Right lobe of liver (tissue), 6 donors: Measurements from ENCODE around the gene CDC25C. TPM values are rescaled to one million over a fixed set of nuclear protein-coding genes. Genes with fewer than 3 reads are reported as not detected.

Experiments
- ATAC-seq, 4 donors: fragments of 200-7000 bp; cut with Tn5 transposase; one replicate each; pipeline ENCODE4 v1.9.1; 2020; ENCODE audit warnings: mild to moderate bottlenecking in 4 of 4, moderate library complexity in 4 of 4
- DNase-seq, 3 donors: peaks; one replicate each; pipeline ENCODE4 v3.0.0-alpha.2; 2020
- H3K27ac ChIP-seq, 3 donors: fragments of 200-600 bp; one replicate each; pipeline ENCODE4 v1.8.0; 2022
- H3K27me3 ChIP-seq, 2 donors: fragments of 200-600 bp; one replicate each; pipeline ENCODE4 v1.8.0; 2022
- H3K36me3 ChIP-seq, 4 donors: fragments of 200-600 bp; sonication (generic) in 1 of 4; one replicate each; pipeline versions ENCODE4 v1.5.1 to v1.8.0; 2017 to 2022; ENCODE audit warnings: control low read depth in 1 of 4
- H3K4me1 ChIP-seq, 4 donors: fragments of 200-600 bp; sonication (generic) in 1 of 4; one replicate each; pipeline versions ENCODE4 v1.5.1 to v1.8.0; 2017 to 2022; ENCODE audit warnings: control low read depth in 1 of 4
- H3K4me3 ChIP-seq, 3 donors: fragments of 200-600 bp; one replicate each; pipeline ENCODE4 v1.8.0; 2022
- H3K9me3 ChIP-seq, 4 donors: fragments of 200-600 bp; sonication (generic) in 1 of 4; one replicate each; pipeline versions ENCODE4 v1.5.1 to v1.8.0; 2017 to 2022; ENCODE audit warnings: control low read depth in 1 of 4
- POLR2A ChIP-seq: fragments of 450-650 bp; IDR thresholded peaks from one replicate; pipeline ENCODE4 v1.6.1; 2017; ENCODE audit warnings: antibody characterized with exemption, mild to moderate bottlenecking
- WGBS: methylation state at CpG from one replicate; pipeline ENCODE4 v1.1.6; 2018; ENCODE audit warnings: low coverage, low lambda C conversion rate; ENCODE audit not compliant: insufficient coverage; ENCODE audit errors: missing lambda C conversion rate; 5-methylcytosine and 5-hydroxymethylcytosine counted together
- intact Hi-C, 2 donors: fragments of 100-400 bp; cut with DNase I; formaldehyde crosslinking; loops; one replicate each; pipeline versions ENCODE4 v1.11.2 to v1.14.1; 2022
- total RNA-seq, 6 experiments: library from RNA; depleted of rRNA in 2 of 6; stranded (reverse); fragments of >200 nt in 2 of 6; fragmentation: NEBNext Ultra II Directional in 3 of 6; extraction: Animal tissue kit (Norgen Biotek cat#: 25700) in 3 of 6; gene quantifications; one replicate each; pipeline versions ENCODE4 v1.1.0 to v1.2.4, GENCODE V29; 2016 to 2023
- TF ChIP-seq, protein P1 (sequence below), 4 donors: fragments of 200-600 bp in 3 of 4; fragments of 450-650 bp in 1 of 4; IDR thresholded peaks; one replicate each; pipeline versions ENCODE4 v1.5.1 to v1.8.0; 2016 to 2022; ENCODE audit warnings: antibody characterized with exemption in 4 of 4, mild to moderate bottlenecking in 2 of 4
- donor health status: DM: no; HTN: yes; CAD: no.
- donor health status: DM: no; HTN: no; CAD: no.
- donor health status: DM: no; HTN: no; CAD: no.
- donor health status: DM: no; HTN: yes; CAD: no.
- donor health status: DM: no; HTN: yes; CAD: no.

CDC25C gene
- total RNA-seq, 6 experiments from 2014 or later, result 0.18 to 0.43 (median 0.24) TPM; not detected in 3

DNA sequence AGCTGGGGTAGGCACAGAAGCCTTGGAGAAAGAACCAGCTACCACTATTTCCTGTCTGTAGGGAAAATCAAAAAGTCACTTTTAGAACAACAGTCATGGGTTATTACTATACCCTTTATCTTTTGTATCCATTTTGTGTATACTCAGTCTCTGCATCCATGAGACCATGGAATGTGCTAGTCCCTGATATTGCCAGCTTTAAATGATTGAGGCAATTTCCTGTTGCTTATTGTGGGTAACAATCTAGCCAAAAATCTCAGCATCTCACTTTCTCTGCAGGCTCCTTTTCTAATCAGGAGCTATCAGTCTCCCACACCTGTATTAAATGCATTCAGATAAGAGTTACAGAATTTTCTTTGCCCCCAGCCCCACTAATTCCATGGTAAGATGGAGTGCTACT, 19.9 kb upstream of the CDC25C start:
- no peak overlapping the region for H3K4me3 ChIP-seq
- TF ChIP-seq, protein P1, sequence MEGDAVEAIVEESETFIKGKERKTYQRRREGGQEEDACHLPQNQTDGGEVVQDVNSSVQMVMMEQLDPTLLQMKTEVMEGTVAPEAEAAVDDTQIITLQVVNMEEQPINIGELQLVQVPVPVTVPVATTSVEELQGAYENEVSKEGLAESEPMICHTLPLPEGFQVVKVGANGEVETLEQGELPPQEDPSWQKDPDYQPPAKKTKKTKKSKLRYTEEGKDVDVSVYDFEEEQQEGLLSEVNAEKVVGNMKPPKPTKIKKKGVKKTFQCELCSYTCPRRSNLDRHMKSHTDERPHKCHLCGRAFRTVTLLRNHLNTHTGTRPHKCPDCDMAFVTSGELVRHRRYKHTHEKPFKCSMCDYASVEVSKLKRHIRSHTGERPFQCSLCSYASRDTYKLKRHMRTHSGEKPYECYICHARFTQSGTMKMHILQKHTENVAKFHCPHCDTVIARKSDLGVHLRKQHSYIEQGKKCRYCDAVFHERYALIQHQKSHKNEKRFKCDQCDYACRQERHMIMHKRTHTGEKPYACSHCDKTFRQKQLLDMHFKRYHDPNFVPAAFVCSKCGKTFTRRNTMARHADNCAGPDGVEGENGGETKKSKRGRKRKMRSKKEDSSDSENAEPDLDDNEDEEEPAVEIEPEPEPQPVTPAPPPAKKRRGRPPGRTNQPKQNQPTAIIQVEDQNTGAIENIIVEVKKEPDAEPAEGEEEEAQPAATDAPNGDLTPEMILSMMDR (IDR thresholded peaks at IDR 0.05), result no peak
- no peak for TF ChIP-seq POLR2A
- H3K27ac ChIP-seq, result no peak overlapping the region
- no peak for ATAC-seq
- H3K9me3 ChIP-seq, result no peaks in the 10 kb centered on the region
- peaks cover 0 to 20% (median 4%) of the 10 kb centered on the region in 4 donors for H3K4me1 ChIP-seq
- H3K36me3 ChIP-seq, result peaks cover 0 to 9% (median 4%) of the 10 kb centered on the region in 4 donors
- intact Hi-C loops, result no loop called here
- no peaks in the 10 kb centered on the region for H3K27me3 ChIP-seq
- DNase-seq, result no peak

DNA sequence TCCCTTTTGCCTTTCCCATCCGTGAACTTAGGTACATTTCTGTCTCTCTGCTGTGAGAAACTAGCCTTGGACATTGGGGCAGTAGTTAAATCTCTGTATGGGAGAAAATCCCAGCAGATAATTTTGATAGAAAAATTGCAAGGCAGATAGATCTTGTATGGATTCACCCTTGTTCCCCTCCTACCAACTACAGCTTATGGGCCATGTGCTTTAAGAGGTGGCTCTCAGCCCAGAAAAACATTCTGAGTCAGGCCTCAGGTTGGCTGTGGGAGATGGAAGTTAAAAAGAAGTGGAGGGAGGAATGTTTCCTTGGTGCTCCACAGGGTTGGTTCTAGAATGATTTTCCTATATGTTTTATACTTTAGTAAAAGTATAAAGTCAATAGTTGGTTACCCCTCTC, 19.5 kb upstream of the CDC25C start:
- intact Hi-C loops, result no loop called here
- TF ChIP-seq POLR2A, result no peak
- TF ChIP-seq, protein P1 (IDR thresholded peaks at IDR 0.05), result no peak

DNA sequence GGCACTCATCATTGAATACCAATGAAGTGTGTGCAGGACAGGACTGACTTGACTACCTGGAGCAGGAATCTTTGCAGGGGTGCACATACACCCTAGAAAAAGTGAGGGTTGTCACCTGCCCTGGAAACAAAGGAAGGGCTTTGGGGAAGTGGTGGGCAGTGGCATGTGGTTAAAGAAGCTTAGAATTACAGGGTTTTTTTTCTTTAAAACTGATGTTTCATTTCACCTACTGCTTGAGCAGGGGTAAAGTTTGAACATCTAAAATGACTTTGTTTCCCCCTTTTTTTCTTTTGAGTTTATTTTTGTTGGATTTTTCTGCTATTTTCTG, 18.9 kb upstream of the CDC25C start:
- H3K36me3 ChIP-seq, result peaks cover 0 to 18% (median 5%) of the 10 kb centered on the region in 4 donors
- H3K4me1 ChIP-seq, result peaks cover 0 to 16% (median 4%) of the 10 kb centered on the region in 4 donors
- intact Hi-C loops, result no loop called here
- H3K27ac ChIP-seq, result no peak overlapping the region
- no peak overlapping the region for H3K4me3 ChIP-seq
- DNase-seq, result no peak
- H3K27me3 ChIP-seq, result no peaks in the 10 kb centered on the region
- H3K9me3 ChIP-seq, result no peaks in the 10 kb centered on the region
- TF ChIP-seq POLR2A, result no peak
- TF ChIP-seq, protein P1 (IDR thresholded peaks at IDR 0.05), result no peak
- ATAC-seq, result no peak

More for the DNA sequence above, 19.5 kb upstream of the CDC25C start:
- H3K27me3 ChIP-seq, result no peaks in the 10 kb centered on the region
- ATAC-seq (no peak), DNase-seq (no peak)
- no peak overlapping the region for H3K27ac ChIP-seq
- H3K4me1 ChIP-seq, result peaks cover 0 to 20% (median 4%) of the 10 kb centered on the region in 4 donors
- H3K36me3 ChIP-seq, result peaks cover 0 to 13% (median 5%) of the 10 kb centered on the region in 4 donors
- H3K9me3 ChIP-seq, result no peaks in the 10 kb centered on the region
- H3K4me3 ChIP-seq, result no peak overlapping the region
- WGBS, result 89% methylated on average over 1 of the region's 1 CpG

DNA sequence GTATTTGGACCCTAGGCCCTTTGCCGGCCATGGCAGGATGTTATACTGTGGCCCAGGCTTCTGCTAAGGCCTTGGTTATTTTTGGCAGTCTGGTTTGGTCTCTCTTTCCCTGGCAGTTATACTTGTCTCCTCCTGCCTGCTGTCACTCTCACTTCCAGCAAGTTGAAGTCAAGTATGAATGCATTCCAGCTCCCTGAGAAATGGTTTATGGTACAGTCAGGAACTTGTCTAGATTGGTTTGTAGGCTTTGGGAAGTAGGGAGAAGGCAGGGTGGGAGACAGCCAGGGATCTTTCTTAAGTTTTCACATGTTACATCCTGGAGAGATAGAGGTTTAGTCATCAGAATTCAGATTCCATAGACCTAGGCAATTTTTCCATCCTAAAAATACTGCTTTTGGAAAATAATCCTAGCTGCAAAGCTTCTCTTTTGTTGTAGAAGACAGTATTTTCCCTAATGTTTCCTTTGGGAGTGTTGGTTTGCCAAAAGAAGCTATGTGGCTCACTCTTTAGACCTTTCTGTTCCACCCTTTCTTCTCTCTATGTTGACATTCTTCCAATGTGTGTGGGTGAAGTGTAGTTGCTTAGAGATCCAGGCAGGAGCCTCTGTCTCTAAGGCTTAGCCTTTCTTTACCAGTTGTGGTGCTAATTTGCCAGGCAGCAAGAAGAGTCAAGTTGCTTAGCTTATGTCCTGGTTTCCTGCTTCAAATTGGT, 18.4 kb upstream of the CDC25C start:
- Histone ChIP-seq H3K36me3 (peaks cover 0 to 24% (median 8%) of the 10 kb centered on the region in 4 donors), H3K4me3 (no peak overlapping the region), H3K9me3 (no peaks in the 10 kb centered on the region), H3K4me1 (peaks cover 0 to 11% (median 4%) of the 10 kb centered on the region in 4 donors), H3K27me3 (no peaks in the 10 kb centered on the region), H3K27ac (no peak overlapping the region)
- WGBS, result no CpG with 5 or more reads among the region's 1 CpG
- ATAC-seq (no peak), DNase-seq (no peak)
- TF ChIP-seq, protein P1 (IDR thresholded peaks at IDR 0.05), result no peak
- TF ChIP-seq POLR2A, result no peak
- intact Hi-C loops, result no loop called here

DNA sequence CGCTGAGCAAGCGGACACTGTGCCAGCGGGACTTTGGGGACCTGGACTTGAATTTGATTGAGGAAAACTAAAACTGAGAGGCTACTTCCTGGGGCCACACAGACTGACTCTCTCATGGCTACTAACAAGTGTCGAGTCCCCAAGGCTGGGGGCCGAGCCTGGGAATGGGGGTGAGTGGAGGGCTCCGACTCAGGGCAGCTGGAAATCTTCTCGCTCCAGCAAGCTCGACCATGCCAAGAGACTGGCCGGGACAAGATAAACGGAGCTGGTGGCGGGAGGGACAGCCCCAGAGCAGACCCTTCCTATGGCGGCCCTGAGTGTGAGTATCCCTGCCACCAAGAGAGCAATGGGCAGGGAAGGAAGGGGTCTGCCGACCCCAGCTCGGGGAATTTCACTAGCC, 15.3 kb upstream of the CDC25C start:
- WGBS, result 80% methylated on average over 3 of the region's 14 CpGs
- Histone ChIP-seq H3K4me1 (no peaks in the 10 kb centered on the region), H3K27ac (no peak overlapping the region), H3K9me3 (no peaks in the 10 kb centered on the region), H3K36me3 (peaks cover 0 to 51% (median 13%) of the 10 kb centered on the region in 4 donors), H3K4me3 (no peak overlapping the region), H3K27me3 (no peaks in the 10 kb centered on the region)
- DNase-seq, result no peak
- TF ChIP-seq, protein P1 (IDR thresholded peaks at IDR 0.05), result no peak
- no peak for TF ChIP-seq POLR2A
- intact Hi-C loops, result no loop called here
- no peak for ATAC-seq
